Activated CD4-positive, alpha-beta T cell treated with anti-CD3 and anti-CD28 coated beads, Interleukin-2, amount 10 ng/mL, durations not matched to agents 7 days and 5 days (primary cell): ENCODE data around the gene KRTAP16-1. TPM values are rescaled to one million over a fixed set of nuclear protein-coding genes. Genes with fewer than 3 reads are reported as not detected.
A peak's percentile ranks its signal among the peaks of the same experiment; 100 is the strongest.
"Not testable (repeated sequence)": the region's sequence is repeated elsewhere in the genome, so short reads cannot be mapped to it uniquely, and the experiment has no call there.

Experiments
- CTCF ChIA-PET: fragments of 350-600 bp; sonication (Branson Sonifier 250); formaldehyde crosslinking; loops from one replicate; lab custom pipeline; 2021; ENCODE audit warnings: antibody characterized with exemption; lab: Charles Lee
- POLR2A ChIA-PET: fragments of 350-600 bp; sonication (Branson Sonifier 250); formaldehyde crosslinking; loops from one replicate; lab custom pipeline; 2021; ENCODE audit warnings: antibody characterized with exemption; lab: Charles Lee
- DNase-seq: peaks from one replicate; pipeline ENCODE4 v3.0.0-alpha.2; 2020
- H3K27ac Mint-ChIP-seq: one replicate; pipeline ENCODE4 v1.8.0; 2021; ENCODE audit warnings: mild to moderate bottlenecking, moderate library complexity, mixed read lengths
- H3K27me3 Mint-ChIP-seq: one replicate; pipeline ENCODE4 v1.8.0; 2021; ENCODE audit warnings: mixed read lengths
- H3K36me3 Mint-ChIP-seq: one replicate; pipeline ENCODE4 v1.8.0; 2021; ENCODE audit warnings: low read depth, mixed read lengths
- H3K4me1 Mint-ChIP-seq: one replicate; pipeline ENCODE4 v1.8.0; 2021; ENCODE audit warnings: mixed read lengths
- H3K4me3 Mint-ChIP-seq: one replicate; pipeline ENCODE4 v1.8.0; 2021; ENCODE audit warnings: mild to moderate bottlenecking, moderate library complexity, mixed read lengths
- H3K9me3 Mint-ChIP-seq: one replicate; pipeline ENCODE4 v1.8.0; 2021; ENCODE audit warnings: mixed read lengths
- total RNA-seq, 2 experiments: library from RNA; stranded (reverse); gene quantifications; one replicate each; pipeline ENCODE4 v1.2.3, GENCODE V29; 2021

Gene KRTAP16-1
- under 1 TPM in 1 of 2 experiments, not detected in 1; 0.12 TPM for total RNA-seq

DNA sequence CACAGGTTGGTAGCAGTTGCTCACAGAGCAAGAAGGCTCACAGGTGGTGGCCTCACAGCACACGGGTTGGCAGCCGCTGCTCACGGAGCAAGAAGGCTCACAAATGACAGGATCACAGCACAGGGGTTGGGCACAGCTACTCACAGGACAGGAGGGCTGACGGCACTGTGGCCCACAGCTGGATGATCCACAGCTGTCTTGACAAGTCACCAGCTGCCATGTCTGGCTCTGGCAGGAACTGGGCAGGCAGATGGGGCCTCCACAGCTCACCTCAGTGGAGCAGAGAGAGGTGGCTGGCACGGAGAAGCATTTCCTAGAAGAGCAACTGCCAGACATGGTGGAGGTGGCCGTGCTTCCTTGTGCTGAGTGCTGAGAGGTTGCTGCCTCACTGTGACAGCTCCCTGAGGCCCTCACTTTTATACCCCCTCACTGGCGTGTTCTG is at the start of gene KRTAP16-1:
Gene KRTAP16-1 (minus strand): TSS at position 392 of the 442 bp plus-strand sequence. CDS start 56 bp downstream, at position 336.
- Mint-ChIP-seq H3K4me3 (peak within 1 kb of the TSS; percentile 61), H3K27ac (peak within 1 kb of the TSS; percentile 97), H3K4me1 (peaks cover 53% of the 10 kb centered on the region), H3K27me3 (peaks cover 4% of the 10 kb centered on the region), H3K36me3 (peaks cover 4% of the 10 kb centered on the region), H3K9me3 (peaks cover 6% of the 10 kb centered on the region)
- DNase-seq, result peak; percentile 52
- ChIA-PET POLR2A (interaction anchor here (0.6 kb wide), 1 partner anchor 165 kb away, joined by 4 read pairs; no protein-coding TSS in a partner anchor), CTCF (interaction anchor here (0.9 to 1.3 kb wide), 3 partner anchors 22 to 240 kb away, joined by 3 read pairs; partner anchors contain the start of gene KRT33A)

DNA sequence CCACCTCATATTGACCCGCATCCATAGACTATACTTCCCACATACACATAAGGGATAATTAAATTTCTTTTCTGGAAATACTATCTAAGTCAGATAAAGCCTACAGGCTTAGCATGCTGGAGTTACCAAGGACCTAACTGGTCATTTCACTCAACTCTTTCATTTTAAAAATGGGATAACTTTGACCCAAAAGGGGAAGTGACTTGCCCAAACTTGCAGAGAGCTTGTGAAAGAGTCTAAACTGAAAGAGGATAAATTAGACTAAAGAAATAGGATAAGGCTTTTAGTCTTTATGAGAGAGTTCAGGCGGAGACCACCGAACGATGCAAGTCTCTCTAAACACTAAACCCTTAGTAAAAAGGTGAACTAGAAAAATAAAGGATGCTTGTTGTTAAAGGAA is 45.4 kb upstream of the KRTAP16-1 start:
- no peak for DNase-seq
- no peak overlapping the region for H3K4me3 Mint-ChIP-seq
- no peak overlapping the region for H3K27ac Mint-ChIP-seq
- no peaks in the 10 kb centered on the region for H3K36me3 Mint-ChIP-seq
- ChIA-PET CTCF (interaction anchor here (1.8 kb wide), 1 partner anchor 27 kb away, joined by 4 read pairs; the partner anchor contains the start of gene KRT34), POLR2A (no interaction called here)
- H3K4me1 Mint-ChIP-seq, result peaks cover 7% of the 10 kb centered on the region
- peaks cover 9% of the 10 kb centered on the region for H3K27me3 Mint-ChIP-seq
- no peaks in the 10 kb centered on the region for H3K9me3 Mint-ChIP-seq

DNA sequence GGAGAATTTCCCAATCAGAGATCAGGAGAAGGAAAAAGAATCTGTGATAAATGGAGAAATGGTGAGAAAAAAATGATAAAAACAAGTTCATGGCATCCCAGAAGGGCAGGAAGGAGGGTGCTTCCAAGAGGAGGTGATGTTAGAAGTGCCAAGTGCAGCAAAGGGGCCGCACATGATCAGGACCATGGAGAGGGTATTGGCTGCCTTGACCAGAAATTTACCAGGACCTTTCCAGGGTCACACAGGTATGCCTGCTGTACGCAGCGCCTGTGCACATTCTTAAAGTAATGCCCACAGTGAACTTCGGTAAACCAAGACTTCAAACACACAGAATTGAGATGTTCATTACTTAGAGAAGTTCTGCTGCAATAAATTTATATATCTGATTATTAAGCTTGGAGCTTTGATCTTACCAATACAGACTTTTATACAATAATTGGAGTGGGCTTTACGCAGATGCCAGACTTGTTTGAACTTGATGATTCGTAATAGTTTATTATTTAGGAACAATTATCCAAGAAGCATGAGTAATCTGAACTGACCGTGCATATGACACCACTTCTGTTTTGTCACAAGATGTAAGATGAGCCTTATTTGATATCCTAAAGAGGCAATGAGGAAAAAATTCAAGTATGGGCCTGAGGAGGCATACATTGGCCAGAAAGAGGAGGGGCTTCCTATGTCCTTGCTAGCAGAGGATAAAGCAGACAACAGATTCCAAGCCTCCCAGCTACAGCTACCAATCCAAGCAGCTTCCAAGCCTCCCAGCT is 43.7 kb upstream of the KRTAP16-1 start:
- Mint-ChIP-seq H3K27ac (no peak overlapping the region), H3K36me3 (no peaks in the 10 kb centered on the region), H3K4me1 (peaks cover 7% of the 10 kb centered on the region), H3K27me3 (peaks cover 9% of the 10 kb centered on the region), H3K4me3 (no peak overlapping the region), H3K9me3 (no peaks in the 10 kb centered on the region)
- ChIA-PET POLR2A (no interaction called here), CTCF (no interaction called here)
- no peak for DNase-seq

- Mint-ChIP-seq H3K36me3 (no peaks in the 10 kb centered on the region), H3K27ac (no peak overlapping the region), H3K9me3 (no peaks in the 10 kb centered on the region), H3K4me1 (peaks cover 7% of the 10 kb centered on the region), H3K27me3 (peaks cover 6% of the 10 kb centered on the region), H3K4me3 (no peak overlapping the region)
- DNase-seq, result no peak
- ChIA-PET POLR2A (no interaction called here), CTCF (interaction anchor here (1.7 to 1.9 kb wide), 2 partner anchors 29 to 42 kb away, joined by 3 to 6 read pairs; partner anchors contain the start of gene KRTAP16-1)
These were observed 42.1 kb upstream of the KRTAP16-1 start for GRCh38 chr17:41351177-41351576.

GRCh38 chr17:41350381-41350878 is 41.3 kb upstream of the KRTAP16-1 start, which contains the start of gene KRT33A:
KRT33A (minus strand) TSS chr17:41350828; CDS start chr17:41350767, 61 bp downstream.
- not testable (repeated sequence) for H3K27ac Mint-ChIP-seq, H3K4me3 Mint-ChIP-seq

DNA sequence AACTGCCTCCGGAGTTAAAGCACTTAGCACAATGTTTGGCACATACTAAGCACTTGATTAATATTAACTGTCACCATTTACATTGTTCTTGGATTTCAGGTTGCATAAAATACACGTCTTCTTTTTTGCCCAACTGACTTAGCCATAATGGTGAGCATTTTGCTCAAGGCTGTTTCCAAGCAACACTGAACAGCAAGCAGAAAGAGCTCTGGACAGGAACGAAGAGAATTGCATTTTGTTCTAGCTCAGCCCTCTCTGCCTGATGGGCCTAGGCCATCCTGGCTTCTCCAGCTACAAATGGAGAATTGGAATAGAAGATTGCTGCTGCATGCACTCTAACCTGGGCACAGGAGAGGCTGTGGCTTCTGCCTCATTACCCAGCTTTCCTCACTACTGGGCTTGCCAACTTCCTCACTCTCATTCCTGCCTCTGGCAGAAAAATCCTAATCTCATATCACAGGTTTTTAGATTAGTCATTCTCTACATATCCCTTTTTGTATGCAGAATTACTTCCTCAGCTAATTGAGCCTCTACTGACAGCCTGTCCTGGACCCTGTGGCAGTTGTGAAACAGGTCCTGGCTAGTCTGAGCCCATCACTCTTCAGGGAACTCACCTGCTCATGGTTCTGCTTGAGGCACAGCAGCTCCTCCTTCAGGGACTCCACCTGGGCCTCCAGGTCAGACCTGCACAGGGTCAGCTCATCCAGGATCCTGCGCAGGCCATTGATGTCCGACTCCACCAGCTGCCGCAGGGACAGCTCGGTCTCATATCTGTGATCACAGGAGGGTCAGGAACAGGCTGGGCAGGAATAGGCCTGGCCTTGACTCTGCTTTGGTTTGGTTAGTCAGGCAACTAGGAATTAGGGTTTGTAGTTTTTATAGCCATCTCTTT is 39.0 kb upstream of the KRTAP16-1 start:
- Mint-ChIP-seq H3K4me1 (peaks cover 10% of the 10 kb centered on the region), H3K36me3 (peaks cover 9% of the 10 kb centered on the region), H3K9me3 (peaks cover 8% of the 10 kb centered on the region), H3K27me3 (peaks cover 10% of the 10 kb centered on the region), H3K4me3 (no peak overlapping the region), H3K27ac (no peak overlapping the region)
- ChIA-PET POLR2A (interaction anchor here (0.6 kb wide), 1 partner anchor 96 kb away, joined by 3 read pairs; no protein-coding TSS in a partner anchor), CTCF (interaction anchor here (1.0 to 1.2 kb wide), 3 partner anchors 15 to 200 kb away, joined by 3 to 6 read pairs (median 3); no protein-coding TSS in a partner anchor)
- DNase-seq, result no peak

More at GRCh38 chr17:41350381-41350878, 41.3 kb upstream of the KRTAP16-1 start, which contains the start of gene KRT33A:
- H3K4me1 Mint-ChIP-seq, H3K9me3 Mint-ChIP-seq, POLR2A ChIA-PET, H3K27me3 Mint-ChIP-seq, H3K36me3 Mint-ChIP-seq, DNase-seq: not testable (repeated sequence)
- CTCF ChIA-PET, result interaction anchor here (1.3 to 1.9 kb wide), 3 partner anchors 19 to 41 kb away, joined by 3 to 6 read pairs (median 3); partner anchors contain the start of gene KRTAP16-1

DNA sequence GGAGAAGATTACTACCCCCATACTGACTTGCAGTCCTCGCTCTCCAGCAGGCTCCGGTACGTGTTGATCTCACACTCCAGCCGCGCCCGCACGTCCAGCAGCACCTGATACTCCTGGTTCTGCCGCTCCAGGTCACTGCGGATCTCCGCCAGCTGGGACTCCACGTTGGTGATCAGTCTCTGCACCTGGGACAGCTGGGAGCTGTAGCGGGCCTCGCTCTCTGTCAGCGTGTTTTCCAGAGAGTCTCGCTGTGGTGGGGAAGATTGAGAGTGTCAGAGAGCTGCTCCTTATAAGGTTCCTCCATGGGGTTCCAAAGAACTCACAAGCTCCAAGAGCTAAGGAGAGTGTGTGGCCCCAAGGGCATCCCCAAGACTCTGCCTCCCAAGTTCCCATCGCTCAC is 37.3 kb upstream of the KRTAP16-1 start:
- H3K4me3 Mint-ChIP-seq, H3K27me3 Mint-ChIP-seq, POLR2A ChIA-PET, DNase-seq, H3K27ac Mint-ChIP-seq: not testable (repeated sequence)
- peaks cover 14% of the 10 kb centered on the region for H3K9me3 Mint-ChIP-seq
- peaks cover 24% of the 10 kb centered on the region for H3K36me3 Mint-ChIP-seq
- peaks cover 21% of the 10 kb centered on the region for H3K4me1 Mint-ChIP-seq
- CTCF ChIA-PET, result interaction anchor here (1.1 kb wide), 1 partner anchor 10 kb away, joined by 3 read pairs; no protein-coding TSS in a partner anchor

- no peak for DNase-seq
- ChIA-PET POLR2A (no interaction called here), CTCF (interaction anchor here (1.1 kb wide), 1 partner anchor 10 kb away, joined by 3 read pairs; no protein-coding TSS in a partner anchor)
- Mint-ChIP-seq H3K36me3 (peaks cover 24% of the 10 kb centered on the region), H3K4me1 (peaks cover 24% of the 10 kb centered on the region), H3K9me3 (peaks cover 14% of the 10 kb centered on the region), H3K27me3 (peaks cover 8% of the 10 kb centered on the region), H3K4me3 (no peak overlapping the region), H3K27ac (no peak overlapping the region)
These were observed 36.9 kb upstream of the KRTAP16-1 start for GRCh38 chr17:41345992-41346391.

DNA sequence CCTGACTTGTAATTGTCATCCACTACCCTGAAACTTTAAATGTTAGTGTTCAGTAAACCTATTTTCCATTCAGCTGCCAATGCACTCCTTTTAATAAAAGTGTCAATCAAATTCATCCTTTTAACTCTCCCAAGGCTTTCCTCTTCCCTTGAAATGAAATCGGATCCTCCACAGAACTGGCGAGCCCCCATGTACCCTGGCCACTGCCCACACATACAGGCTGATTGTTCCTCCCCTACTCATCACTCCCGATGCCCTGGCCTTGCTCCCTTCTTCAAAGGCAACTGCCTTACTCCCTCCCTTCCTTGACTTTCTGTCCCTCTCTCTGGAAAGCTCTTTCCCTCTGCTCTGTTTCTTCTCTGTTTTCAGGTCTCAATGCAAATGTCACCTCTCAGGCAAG is 33.9 kb upstream of the KRTAP16-1 start:
- Mint-ChIP-seq H3K36me3 (peaks cover 29% of the 10 kb centered on the region), H3K9me3 (peaks cover 14% of the 10 kb centered on the region), H3K4me1 (peaks cover 53% of the 10 kb centered on the region), H3K27ac (peak overlapping the region; percentile 25), H3K27me3 (peaks cover 8% of the 10 kb centered on the region), H3K4me3 (no peak overlapping the region)
- DNase-seq, result no peak
- CTCF ChIA-PET, result no interaction called here
- POLR2A ChIA-PET, result no interaction called here

- peak; percentile 82 for DNase-seq
These were observed 32.1 kb upstream of the KRTAP16-1 start for GRCh38 chr17:41340934-41341861.

DNA sequence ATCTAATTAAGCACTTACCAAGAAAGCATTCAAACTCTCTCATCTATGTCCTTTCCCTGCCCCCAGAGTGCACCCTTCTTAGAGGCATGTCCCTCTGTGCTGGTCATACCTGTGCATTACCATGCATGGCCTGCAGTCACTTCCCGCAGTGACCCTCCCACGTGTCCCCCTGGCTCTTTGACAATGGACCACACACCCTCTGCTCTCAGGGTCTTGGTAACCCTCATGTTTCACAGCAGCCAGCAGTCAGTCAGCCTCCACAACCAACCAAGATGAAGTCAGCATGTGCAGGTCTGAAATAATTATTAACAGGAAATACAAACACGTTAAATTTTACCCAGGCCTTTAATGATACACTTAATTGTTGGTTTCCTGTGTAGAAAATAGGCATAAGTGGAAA is 31.4 kb upstream of the KRTAP16-1 start:
- no peak for DNase-seq
- ChIA-PET CTCF (interaction anchor here (1.4 to 2.4 kb wide), 3 partner anchors 11 to 67 kb away, joined by 4 to 6 read pairs (median 4); no protein-coding TSS in a partner anchor), POLR2A (interaction anchor here (1.1 kb wide), 1 partner anchor 348 kb away, joined by 3 read pairs; the partner anchor contains the start of gene EIF1)
- H3K4me1 Mint-ChIP-seq, result peaks cover 65% of the 10 kb centered on the region
- peak overlapping the region; percentile 92 for H3K27ac Mint-ChIP-seq
- peaks cover 8% of the 10 kb centered on the region for H3K27me3 Mint-ChIP-seq
- H3K36me3 Mint-ChIP-seq, result peaks cover 29% of the 10 kb centered on the region
- peaks cover 12% of the 10 kb centered on the region for H3K9me3 Mint-ChIP-seq
- peak overlapping the region; percentile 6 for H3K4me3 Mint-ChIP-seq

More at GRCh38 chr17:41340934-41341861, 32.1 kb upstream of the KRTAP16-1 start:
- Mint-ChIP-seq H3K9me3 (peaks cover 14% of the 10 kb centered on the region), H3K27me3 (peaks cover 8% of the 10 kb centered on the region), H3K4me1 (peaks cover 58% of the 10 kb centered on the region), H3K4me3 (peak overlapping the region; percentile 40), H3K36me3 (peaks cover 29% of the 10 kb centered on the region), H3K27ac (peak overlapping the region; percentile 92)
- POLR2A ChIA-PET, result interaction anchor here (1.1 kb wide), 1 partner anchor 347 kb away, joined by 3 read pairs; the partner anchor contains the start of gene EIF1
- CTCF ChIA-PET, result interaction anchor here (0.7 to 1.5 kb wide), 3 partner anchors 19 to 66 kb away, joined by 3 to 4 read pairs (median 4); no protein-coding TSS in a partner anchor
